ENCODE data around the gene MON1A.

The MON1A gene

DNA sequence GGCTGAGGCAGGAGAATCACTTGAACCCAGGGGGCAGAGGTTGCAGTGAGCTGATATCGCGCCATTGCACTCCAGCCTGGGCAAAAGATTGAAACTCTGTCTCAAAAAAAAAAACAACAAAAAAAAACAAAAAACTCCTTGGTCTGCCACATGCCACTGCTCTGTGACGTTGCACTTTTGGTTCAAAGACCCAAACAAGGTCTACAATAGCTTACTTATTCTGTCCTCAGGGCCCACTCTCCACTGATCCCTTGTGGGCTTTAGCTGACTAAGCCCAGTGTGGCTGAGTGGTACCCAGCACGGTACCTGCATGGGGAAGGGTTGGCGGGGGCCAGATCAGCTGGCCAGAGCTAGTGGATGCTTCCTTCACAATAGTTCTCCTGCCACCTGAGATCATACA, 1.8 kb downstream of the MON1A start:
- Histone ChIP-seq H3K4me2 (ENCODE audit: low read length) (peak overlapping the region; percentile 99), H3K27ac (ENCODE audit: low read depth, low read length) (no peak overlapping the region), H3K9me2 (replicated peaks; ENCODE audit: control insufficient read depth, low read length) (no peaks in the 10 kb centered on the region), H3K79me2 (ENCODE audit: control insufficient read depth, low read length) (peaks cover 45% of the 10 kb centered on the region), H3K4me3 (ENCODE audit: low read length) (peak overlapping the region; percentile 85; the same call in 1 of the 2 replicates), H3K27me3 (ENCODE audit: control insufficient read depth, low read length) (no peaks in the 10 kb centered on the region), H3K4me1 (ENCODE audit: control insufficient read depth, low read length) (peaks cover 39% of the 10 kb centered on the region), H4K20me1 (ENCODE audit: control insufficient read depth, insufficient read depth, low read depth, low read length) (no peaks in the 10 kb centered on the region), H3F3A (ENCODE audit: control insufficient read depth, insufficient read depth) (no peaks in the 10 kb centered on the region; the same call in 1 of the 2 replicates), H3K36me3 (ENCODE audit: control insufficient read depth, low read length) (peaks cover 19% of the 10 kb centered on the region), H3K9me3 (ENCODE audit: control insufficient read depth, insufficient read depth, low read length) (no peaks in the 10 kb centered on the region)
- no peak for TF ChIP-seq EZH2phosphoT487 (IDR thresholded peaks at IDR 0.05; ENCODE audit: borderline replicate concordance, low read length)
- TF ChIP-seq, protein P1, sequence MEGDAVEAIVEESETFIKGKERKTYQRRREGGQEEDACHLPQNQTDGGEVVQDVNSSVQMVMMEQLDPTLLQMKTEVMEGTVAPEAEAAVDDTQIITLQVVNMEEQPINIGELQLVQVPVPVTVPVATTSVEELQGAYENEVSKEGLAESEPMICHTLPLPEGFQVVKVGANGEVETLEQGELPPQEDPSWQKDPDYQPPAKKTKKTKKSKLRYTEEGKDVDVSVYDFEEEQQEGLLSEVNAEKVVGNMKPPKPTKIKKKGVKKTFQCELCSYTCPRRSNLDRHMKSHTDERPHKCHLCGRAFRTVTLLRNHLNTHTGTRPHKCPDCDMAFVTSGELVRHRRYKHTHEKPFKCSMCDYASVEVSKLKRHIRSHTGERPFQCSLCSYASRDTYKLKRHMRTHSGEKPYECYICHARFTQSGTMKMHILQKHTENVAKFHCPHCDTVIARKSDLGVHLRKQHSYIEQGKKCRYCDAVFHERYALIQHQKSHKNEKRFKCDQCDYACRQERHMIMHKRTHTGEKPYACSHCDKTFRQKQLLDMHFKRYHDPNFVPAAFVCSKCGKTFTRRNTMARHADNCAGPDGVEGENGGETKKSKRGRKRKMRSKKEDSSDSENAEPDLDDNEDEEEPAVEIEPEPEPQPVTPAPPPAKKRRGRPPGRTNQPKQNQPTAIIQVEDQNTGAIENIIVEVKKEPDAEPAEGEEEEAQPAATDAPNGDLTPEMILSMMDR (IDR thresholded peaks at IDR 0.05; ENCODE audit: low read depth, low read length, poor library complexity, severe bottlenecking): no peak

DNA sequence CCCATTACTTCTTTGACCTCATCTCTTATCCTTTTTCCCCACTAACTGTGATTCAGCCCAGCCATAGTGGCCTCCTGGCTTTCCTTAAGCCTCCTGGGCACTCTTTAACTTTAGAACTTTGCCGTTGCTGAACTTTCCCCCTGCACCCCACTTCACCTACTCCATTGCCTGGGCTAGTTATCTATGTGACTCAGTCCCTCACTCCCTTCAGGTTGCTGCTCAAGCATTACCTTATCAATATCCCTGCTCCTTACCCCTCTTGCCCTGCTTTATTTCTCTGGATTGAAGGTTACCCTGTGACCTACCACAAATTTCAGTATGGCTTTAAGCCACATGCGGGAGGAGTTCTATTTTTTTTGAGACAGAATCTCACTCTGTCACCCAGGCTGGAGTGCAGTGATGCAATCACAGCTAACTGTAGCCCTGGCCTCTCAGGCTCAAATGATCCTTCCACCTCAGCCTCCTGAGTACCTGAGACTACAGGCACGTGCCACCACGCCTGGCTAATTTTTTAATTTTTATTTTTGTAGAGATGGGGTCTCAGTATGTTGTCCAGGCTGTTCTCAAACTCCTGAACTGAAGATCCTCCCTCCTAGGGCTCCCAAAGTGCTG, 3.4 kb downstream of the MON1A start:
- Histone ChIP-seq H3K79me2 (ENCODE audit: control insufficient read depth, low read length) (peaks cover 45% of the 10 kb centered on the region), H3K9me3 (ENCODE audit: control insufficient read depth, insufficient read depth, low read length) (no peaks in the 10 kb centered on the region), H3K4me1 (ENCODE audit: control insufficient read depth, low read length) (peaks cover 36% of the 10 kb centered on the region), H3K9me2 (replicated peaks; ENCODE audit: control insufficient read depth, low read length) (no peaks in the 10 kb centered on the region), H3K36me3 (ENCODE audit: control insufficient read depth, low read length) (peaks cover 19% of the 10 kb centered on the region), H4K20me1 (ENCODE audit: control insufficient read depth, insufficient read depth, low read depth, low read length) (no peaks in the 10 kb centered on the region), H3K4me3 (ENCODE audit: low read length) (no peak overlapping the region), H3F3A (ENCODE audit: control insufficient read depth, insufficient read depth) (no peaks in the 10 kb centered on the region; the same call in 1 of the 2 replicates), H3K4me2 (ENCODE audit: low read length) (no peak overlapping the region), H3K27me3 (ENCODE audit: control insufficient read depth, low read length) (no peaks in the 10 kb centered on the region), H3K27ac (ENCODE audit: low read depth, low read length) (no peak overlapping the region)
- TF ChIP-seq, protein P1 (IDR thresholded peaks at IDR 0.05; ENCODE audit: low read depth, low read length, poor library complexity, severe bottlenecking): no peak
- TF ChIP-seq EZH2phosphoT487 (IDR thresholded peaks at IDR 0.05; ENCODE audit: borderline replicate concordance, low read length): no peak

DNA sequence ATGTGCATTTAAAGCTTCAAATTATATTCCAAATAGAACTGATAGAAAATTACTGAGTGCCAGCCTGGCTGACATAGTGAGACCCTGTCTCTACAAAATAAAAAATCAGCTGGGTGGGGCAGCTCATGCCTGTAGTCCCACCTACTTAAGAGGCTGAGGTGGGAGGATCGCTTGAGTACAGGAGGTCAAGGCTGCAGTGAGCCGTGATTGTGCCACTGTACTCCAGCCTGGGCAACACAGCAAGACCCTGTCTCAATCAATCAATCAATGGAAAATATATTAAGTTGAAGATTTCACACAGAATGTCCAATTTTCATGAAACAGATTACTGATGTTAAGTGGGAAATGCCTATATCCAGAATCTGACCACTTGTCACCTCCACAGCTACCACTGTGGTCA, 4.1 kb downstream of the MON1A start:
- H4K20me1 ChIP-seq (ENCODE audit: control insufficient read depth, insufficient read depth, low read depth, low read length): no peaks in the 10 kb centered on the region
- no peaks in the 10 kb centered on the region for H3F3A ChIP-seq (ENCODE audit: control insufficient read depth, insufficient read depth)
- no peaks in the 10 kb centered on the region for H3K27me3 ChIP-seq (ENCODE audit: control insufficient read depth, low read length)
- no peaks in the 10 kb centered on the region for H3K9me2 ChIP-seq (replicated peaks; ENCODE audit: control insufficient read depth, low read length)
- no peak overlapping the region for H3K4me3 ChIP-seq (ENCODE audit: low read length)
- H3K9me3 ChIP-seq (ENCODE audit: control insufficient read depth, insufficient read depth, low read length): no peaks in the 10 kb centered on the region
- TF ChIP-seq, protein P1 (IDR thresholded peaks at IDR 0.05; ENCODE audit: low read depth, low read length, poor library complexity, severe bottlenecking): no peak
- TF ChIP-seq EZH2phosphoT487 (IDR thresholded peaks at IDR 0.05; ENCODE audit: borderline replicate concordance, low read length): no peak
- H3K27ac ChIP-seq (ENCODE audit: low read depth, low read length): no peak overlapping the region
- peaks cover 28% of the 10 kb centered on the region for H3K4me1 ChIP-seq (ENCODE audit: control insufficient read depth, low read length)
- H3K36me3 ChIP-seq (ENCODE audit: control insufficient read depth, low read length): peaks cover 19% of the 10 kb centered on the region
- H3K4me2 ChIP-seq (ENCODE audit: low read length): no peak overlapping the region
- H3K79me2 ChIP-seq (ENCODE audit: control insufficient read depth, low read length): peaks cover 45% of the 10 kb centered on the region
